GOT3 (cell line): ENCODE results near the gene KCNT1.

ENCODE experiments used
- DNase-seq: peaks from one replicate; lab custom pipeline; 2025; ENCODE audit warnings: mixed read lengths; lab: John Stamatoyannopoulos, UW

Gene KCNT1

GRCh38 chr9:135745686-135746324 lies 43.8 kb downstream of the KCNT1 start:
- DNase-seq = no peak

DNA sequence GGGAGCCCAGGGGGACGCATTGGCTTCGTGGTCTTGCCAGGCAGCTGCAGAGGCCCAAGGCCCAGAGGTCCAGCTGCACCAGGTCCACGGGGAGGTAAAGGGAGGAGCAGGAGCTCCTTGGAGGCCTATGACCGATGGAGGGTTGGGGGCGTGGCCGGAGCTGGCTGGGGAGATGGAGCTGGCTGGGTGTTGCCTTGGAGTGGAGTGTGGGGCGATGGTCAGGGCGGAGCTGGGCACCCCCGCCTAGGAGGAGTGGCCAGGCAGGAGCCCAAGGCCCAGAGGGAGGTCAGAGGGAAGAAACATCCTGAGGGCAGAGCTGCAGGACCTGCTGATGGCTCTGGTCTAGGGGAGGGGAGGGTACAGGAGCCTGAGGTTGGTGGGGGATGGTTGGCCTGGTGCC lies 44.6 kb downstream of the KCNT1 start:
- DNase-seq = no peak

DNA sequence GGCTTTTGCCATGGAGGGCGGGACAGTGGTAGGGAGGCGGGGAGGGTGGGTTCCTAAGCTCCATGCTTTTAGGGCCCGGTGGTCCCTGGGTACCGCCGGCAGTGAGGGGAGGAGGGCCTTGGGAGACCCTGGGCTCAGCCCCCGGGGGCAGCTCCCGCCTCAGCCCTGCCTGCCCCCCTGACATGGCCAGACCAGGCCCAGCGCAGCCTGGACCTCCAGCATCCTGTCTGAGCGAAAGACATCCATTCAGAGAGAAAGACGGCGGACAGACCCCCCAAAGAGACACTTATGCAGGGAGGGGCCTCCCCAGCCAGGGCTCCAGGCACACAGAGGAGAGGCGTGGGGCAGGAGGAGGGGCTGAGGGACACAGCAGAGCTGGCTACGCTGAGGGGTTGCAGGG lies 45.3 kb downstream of the KCNT1 start:
- no peak for DNase-seq

- no peak for DNase-seq
Observed at GRCh38 chr9:135748676-135749075, 46.7 kb downstream of the KCNT1 start.

DNA sequence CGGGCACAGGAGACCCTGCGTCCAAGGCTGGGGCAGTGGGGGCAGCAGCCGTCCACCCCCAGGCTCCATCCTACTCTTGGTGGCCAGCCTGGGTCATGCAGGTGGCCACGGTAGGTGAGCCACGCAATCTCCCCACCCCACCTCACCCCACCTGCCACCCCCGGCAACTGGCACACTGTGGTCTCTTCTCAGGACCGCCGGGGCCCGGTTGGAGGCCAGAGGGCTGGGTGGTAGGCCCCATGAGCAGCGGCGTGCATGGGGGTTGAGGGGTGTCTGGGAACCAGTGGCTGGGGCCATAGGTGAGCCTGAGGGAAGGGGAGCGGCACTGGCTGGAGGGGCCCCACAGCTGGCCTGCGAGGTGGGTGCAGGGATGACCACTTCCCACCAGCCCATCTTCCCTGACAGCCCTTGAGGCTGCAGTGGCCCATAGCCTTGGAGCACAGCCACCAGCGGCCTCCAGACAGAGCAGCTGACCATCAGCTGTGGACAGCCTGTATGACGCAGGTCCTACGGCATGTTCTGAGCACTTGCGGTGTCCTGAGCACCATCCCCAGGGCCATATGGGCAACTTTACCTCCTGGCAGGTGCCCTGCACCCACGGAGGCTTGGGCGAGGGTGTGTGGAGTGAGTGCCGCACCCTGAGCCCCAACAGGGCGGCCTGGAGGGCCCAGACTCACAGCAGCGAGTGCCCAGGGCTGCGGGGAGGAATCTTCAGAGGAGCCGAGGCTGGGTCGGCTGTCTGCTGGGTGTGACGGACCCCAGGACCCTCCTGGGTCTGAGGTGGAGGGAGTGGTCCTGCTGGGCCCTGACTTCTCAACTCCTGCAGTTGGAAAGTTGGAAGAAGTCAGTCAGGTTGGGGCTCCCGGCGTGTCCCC lies 47.4 kb downstream of the KCNT1 start:
- DNase-seq = no peak

GRCh38 chr9:135750786-135751185 lies 48.8 kb downstream of the KCNT1 start:
- DNase-seq = no peak

DNA sequence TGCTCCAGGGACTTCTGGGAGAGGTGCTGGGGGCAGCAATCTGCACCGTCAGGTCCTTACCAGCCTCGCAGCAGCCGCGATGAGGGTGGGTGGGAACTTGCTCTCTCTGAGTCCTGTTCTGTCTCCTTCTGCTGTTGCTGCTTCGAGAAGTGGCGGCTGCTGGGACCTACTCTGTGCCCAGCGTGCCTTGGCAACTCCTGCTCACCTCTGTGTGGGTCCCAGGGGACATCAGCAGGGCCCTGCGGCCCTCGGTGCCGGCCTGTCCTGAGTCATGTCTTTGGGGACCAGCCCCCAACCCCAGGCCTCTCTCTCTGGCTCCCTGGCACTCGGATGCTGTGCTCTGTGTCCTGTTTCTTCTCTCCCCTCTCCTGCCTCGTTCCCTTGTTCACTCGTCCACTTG lies 49.5 kb downstream of the KCNT1 start:
- DNase-seq = no peak

GRCh38 chr9:135752281-135753204 lies 50.6 kb downstream of the KCNT1 start:
- DNase-seq = no peak

DNA sequence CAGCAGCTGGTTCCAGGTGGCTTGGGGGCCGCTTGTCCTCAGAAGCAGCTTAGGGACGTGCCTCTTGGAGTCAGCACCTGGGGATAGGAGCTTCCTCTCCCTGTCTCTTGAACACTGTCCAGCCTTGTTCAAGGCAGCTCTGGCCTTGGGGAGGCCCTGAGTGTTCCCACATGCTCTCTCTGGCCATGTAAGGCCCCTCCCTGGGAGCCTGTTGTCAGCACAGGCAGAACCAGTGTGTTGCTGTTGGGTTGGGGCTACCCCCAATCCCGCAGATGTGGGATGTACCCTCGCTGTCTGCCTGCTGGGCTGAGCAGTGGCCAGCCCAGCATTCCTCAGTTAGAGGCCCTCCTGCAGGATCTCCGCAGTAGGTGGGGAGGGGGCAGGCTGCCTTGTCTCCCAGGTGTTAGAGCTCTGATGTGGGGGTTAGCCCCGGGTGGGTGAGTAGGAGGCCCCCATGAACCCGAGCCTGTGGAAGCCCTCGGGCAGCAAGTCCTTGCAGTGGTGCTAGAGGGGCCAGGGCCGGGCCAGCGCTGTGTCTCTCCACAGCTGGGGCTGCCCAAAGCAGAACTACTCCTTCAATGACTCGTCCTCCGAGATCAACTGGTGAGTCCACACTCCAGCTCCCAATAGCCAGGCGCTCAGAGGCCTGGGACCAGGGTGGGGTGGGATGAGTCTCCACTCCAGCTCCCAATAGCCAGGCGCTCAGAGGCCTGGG lies 51.6 kb downstream of the KCNT1 start:
- no peak for DNase-seq

DNA sequence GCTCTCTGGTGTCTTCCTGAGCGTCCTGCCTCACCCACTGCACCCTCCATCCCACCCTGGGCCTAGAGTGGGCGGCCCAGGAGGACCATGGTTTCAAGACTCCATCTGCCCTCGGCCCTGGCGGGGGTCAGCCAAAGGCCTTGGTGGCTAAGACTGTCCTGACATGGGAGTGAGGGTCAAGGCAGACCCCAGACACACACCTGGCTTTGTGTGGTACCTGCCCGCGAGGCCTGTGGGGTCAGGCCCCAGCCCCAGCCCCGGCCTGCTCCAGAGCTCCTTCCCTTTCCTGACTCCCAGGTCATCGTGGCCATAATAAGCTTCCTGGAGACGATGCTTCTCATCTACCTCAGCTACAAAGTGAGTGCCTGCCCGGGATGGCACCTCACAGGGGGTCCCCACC lies 54.6 kb downstream of the KCNT1 start:
- DNase-seq = no peak

DNA sequence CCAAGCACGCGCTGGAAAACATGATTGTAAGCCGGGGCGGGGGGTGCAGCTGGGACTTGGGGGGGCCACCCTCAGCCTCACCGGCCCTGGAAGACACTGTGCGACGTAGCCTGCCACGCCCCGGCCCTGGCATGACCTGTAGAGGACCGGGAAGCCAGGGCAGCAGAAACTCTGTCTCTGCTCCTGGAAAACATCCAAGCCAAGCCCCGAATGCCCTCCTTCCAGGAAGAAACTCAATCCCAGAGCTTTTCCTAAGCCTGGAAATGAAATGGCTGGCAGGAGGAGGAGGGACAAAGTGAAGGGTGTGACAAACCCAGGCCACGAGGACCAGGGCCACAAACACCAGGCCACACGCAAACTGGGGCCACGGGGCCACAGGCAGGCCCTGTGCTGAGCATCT lies 55.4 kb downstream of the KCNT1 start:
- no peak for DNase-seq

- no peak for DNase-seq
Observed at GRCh38 chr9:135758056-135758455, 56.1 kb downstream of the KCNT1 start.

DNA sequence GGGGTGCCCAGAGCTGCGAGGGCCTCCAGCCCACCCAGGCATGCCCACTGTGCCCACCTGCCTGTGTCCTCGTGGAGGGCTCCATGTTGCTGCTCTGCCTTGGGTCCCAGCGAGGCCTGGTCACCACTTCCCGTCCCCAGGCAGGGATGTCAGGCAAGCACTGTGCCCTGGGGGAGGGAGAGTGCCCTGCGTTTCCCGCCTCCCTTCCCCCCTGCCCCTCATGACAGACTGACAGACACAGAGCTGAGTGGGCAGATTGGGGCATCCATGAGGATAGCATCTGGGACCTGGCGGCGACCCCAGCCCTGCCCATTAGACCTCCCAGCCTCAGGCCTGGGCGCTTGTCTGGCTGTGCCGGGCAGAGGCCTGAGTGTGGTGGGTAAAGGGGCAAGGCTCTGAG lies 56.9 kb downstream of the KCNT1 start:
- DNase-seq = no peak

GRCh38 chr9:135759676-135760300 lies 57.8 kb downstream of the KCNT1 start:
- DNase-seq = no peak

DNA sequence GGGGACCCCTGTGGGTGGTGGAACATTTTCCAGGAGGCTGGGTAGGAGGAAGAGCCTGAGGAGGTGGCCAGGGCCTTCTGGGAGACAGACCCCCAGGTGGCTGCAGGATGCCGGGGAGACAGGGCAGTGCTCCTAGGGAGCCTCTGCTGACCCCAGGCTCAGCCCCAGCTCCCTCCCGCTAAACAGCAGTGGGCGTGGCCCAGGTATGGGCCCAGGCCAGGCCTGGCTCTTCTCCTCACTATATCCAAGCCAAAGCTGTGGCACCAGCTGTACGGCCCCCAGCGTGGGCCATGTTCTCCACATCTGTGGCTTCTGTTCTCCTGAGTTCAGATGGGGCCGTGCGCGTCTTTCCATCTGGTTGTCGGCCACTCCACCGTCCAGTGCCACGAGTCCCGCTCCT lies 58.5 kb downstream of the KCNT1 start:
- DNase-seq = no peak

- DNase-seq = no peak
Observed at GRCh38 chr9:135761150-135761844, 59.3 kb downstream of the KCNT1 start.

DNA sequence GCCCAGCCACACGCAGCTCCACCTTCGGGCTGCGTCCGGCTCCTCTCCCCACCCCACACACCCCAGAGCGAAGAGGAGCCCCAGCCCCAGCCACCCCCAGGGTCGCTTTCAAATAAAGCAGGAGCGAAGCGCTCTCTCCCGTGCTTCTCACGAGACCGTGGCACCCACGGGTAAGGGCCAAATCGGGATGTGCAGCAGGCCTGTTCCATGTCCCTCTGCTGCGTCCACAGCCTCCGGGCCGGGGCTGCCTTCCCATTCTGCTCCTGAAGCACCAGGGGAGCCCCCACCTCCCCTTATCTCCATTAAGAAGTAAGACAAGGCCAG lies 59.8 kb downstream of the KCNT1 start:
- DNase-seq = no peak

DNA sequence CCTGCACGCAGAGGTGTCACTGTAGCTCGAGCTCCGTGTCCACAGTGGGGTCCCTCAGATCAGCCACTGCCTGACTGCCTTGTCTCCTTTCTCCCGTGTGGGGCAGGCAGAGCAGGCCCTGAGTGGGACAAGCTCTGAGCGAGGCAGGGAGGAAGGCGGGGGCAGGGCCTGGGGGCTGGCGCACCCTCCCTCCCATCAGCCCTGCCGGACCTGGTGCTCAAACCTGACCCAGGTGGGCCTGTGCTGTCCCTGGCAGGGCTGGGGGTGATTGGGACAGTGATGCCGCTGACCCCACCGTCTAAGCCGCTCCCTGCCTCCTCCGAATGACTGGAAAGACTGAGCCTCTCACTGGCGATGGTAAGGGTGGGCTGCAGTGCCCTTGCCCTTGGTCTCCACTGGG lies 60.9 kb downstream of the KCNT1 start:
- no peak for DNase-seq

GRCh38 chr9:135763716-135764446 lies 61.9 kb downstream of the KCNT1 start:
- DNase-seq = no peak

- no peak for DNase-seq
Observed at GRCh38 chr9:135764731-135765130, 62.7 kb downstream of the KCNT1 start.
